Measurements from ENCODE around the gene PNPLA7.
"Not testable (repeated sequence)": the region's sequence is repeated elsewhere in the genome, so short reads cannot be mapped to it uniquely, and the experiment has no call there.

The PNPLA7 gene

DNA sequence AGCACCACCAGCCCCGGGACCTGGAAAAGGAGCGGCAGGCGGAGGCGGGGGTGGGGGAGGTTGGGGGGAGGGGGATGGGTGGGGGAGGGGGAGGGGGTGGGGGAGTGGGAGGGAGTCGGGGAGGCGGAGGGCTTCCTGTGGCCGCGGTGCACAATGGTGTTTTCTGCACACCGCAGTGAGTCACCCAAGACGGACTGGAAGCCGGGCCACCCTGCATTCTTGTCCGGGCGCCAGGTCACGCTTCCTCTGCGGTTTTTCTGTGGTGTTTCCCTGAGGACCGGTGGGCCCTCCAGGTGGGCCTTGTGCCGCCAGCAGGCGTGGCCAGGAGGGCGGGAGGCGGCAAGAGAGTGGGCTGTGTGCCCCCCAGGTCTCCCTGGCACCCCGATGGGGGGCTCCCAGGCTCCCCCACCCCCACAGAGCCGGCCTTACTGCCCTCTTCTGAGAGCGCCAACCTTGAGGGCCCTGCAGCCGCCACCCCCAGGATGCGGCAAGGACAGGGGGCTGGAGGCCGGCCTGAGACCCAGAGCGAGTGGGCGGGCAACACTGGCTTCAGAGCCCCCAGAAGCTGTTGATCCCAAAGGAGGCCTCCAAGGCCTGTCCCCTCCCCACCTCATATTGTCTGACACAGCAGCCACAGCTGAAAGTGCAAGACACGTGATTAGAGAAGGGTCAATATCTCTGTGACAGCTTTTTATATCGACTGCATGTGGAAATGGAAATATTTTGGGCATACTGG, 138.4 kb downstream of the PNPLA7 start:
- peak; percentile 63 for DNase-seq

DNA sequence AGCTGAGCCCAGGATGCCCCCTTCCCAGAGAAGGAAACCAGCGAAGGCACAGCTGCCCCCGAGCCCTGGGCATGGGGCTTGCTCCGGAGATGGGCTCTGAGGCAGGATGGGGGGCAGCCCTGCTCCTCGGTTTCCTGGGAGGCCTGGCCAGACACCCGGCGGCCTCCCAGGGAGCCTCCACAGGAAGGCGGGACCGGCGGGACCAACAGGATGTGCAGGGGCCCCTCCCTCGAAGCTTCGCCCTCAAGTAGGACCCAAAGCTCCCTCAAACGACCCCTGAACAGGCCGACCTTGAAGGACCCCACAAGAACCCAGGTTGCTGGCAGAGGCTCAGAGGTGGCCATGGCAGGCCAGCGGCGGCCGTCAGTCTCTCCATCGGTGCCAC, 138.9 kb downstream of the PNPLA7 start:
- DNase-seq, result no peak

DNA sequence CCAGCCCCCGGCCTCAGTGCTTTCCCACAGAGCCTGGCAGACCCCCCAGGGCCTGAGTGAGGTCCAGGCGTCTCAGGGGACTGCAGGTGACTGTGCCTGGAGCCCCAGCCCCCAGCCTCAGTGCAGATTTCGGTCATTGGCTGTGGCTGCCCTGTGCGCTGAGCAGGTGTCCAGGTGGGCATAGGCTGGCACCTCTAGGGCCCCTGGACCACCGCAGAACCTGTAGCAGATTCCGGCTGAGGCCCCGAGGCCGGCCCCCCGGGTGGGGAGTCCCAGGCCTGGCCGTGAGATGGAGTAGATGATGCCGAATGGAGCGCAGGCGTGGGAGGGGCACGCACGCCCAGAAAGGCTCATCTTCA, 139.3 kb downstream of the PNPLA7 start:
- no peak for DNase-seq

DNA sequence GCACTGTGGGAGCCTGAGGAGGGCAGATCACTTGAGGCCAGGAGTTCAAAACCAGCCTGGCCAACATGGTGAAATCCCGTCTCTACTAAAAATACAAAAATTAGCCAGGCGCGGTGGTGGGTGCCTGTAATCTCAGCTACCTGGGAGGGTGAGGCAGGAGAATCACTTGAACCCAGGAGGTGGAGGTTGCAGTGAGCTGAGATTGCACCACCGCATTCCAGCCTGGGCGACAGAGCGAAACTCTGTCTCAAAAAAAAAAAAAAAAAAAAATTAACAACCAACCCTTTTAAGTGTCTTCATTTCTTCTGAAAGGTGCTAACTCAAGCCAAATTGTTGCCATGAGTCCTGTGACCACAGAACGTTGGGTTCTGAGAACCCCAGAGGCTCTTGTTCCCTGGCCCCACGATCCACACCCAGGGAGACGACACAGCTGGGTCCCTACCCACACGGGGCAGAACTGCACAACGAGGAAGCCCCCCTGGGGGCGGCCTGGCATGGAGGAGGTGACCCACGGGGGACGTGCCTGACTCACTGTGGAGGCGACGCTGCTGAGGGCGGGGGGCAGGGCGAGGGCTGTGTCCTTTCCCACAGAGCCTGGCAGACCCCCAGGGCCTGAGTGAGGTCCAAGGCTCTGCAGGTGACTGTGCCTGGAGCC, 139.8 kb downstream of the PNPLA7 start:
- not testable (repeated sequence) for DNase-seq

Measured in MV-4-11 (cell line).